Stimulated activated naive CD8-positive, alpha-beta T cell treated with anti-CD3 and anti-CD28 coated beads, Interleukin-15, Interleukin-2, amounts not matched to agents 100 ng/mL and 50 ng/mL, for 24 hours (primary cell): ENCODE measurements around the gene SEC63.
"Not testable (repeated sequence)": the region's sequence is repeated elsewhere in the genome, so short reads cannot be mapped to it uniquely, and the experiment has no call there.

Experiments
- H3K27ac Mint-ChIP-seq: one replicate; pipeline ENCODE4 v1.8.0; 2021; ENCODE audit warnings: mild to moderate bottlenecking, mixed read lengths
- H3K27me3 Mint-ChIP-seq: one replicate; pipeline ENCODE4 v1.8.0; 2021; ENCODE audit warnings: mixed read lengths
- H3K36me3 Mint-ChIP-seq: one replicate; pipeline ENCODE4 v1.8.0; 2021; ENCODE audit warnings: low read depth, mixed read lengths
- H3K4me1 Mint-ChIP-seq: one replicate; pipeline ENCODE4 v1.8.0; 2021; ENCODE audit warnings: low read depth, mixed read lengths
- H3K4me3 Mint-ChIP-seq: one replicate; pipeline ENCODE4 v1.8.0; 2021; ENCODE audit warnings: mild to moderate bottlenecking, mixed read lengths
- H3K9me3 Mint-ChIP-seq: one replicate; pipeline ENCODE4 v1.8.0; 2021; ENCODE audit warnings: mixed read lengths

SEC63 gene

GRCh38 chr6:107956586-107957307 is 1.3 kb downstream of the SEC63 start:
- H3K36me3 Mint-ChIP-seq, result peaks cover 27% of the 10 kb centered on the region
- peak overlapping the region; percentile 95 for H3K27ac Mint-ChIP-seq
- no peaks in the 10 kb centered on the region for H3K27me3 Mint-ChIP-seq
- H3K9me3 Mint-ChIP-seq, result no peaks in the 10 kb centered on the region
- peaks cover 49% of the 10 kb centered on the region for H3K4me1 Mint-ChIP-seq
- H3K4me3 Mint-ChIP-seq, result peak overlapping the region; percentile 93

GRCh38 chr6:107956181-107956580 is 1.8 kb downstream of the SEC63 start:
- H3K36me3 Mint-ChIP-seq, result peaks cover 27% of the 10 kb centered on the region
- H3K27ac Mint-ChIP-seq, result peak overlapping the region; percentile 95
- H3K4me3 Mint-ChIP-seq, result peak overlapping the region; percentile 93
- no peaks in the 10 kb centered on the region for H3K9me3 Mint-ChIP-seq
- H3K27me3 Mint-ChIP-seq, result no peaks in the 10 kb centered on the region
- peaks cover 50% of the 10 kb centered on the region for H3K4me1 Mint-ChIP-seq

- not testable (repeated sequence) for H3K27me3 Mint-ChIP-seq, H3K27ac Mint-ChIP-seq, H3K4me3 Mint-ChIP-seq, H3K9me3 Mint-ChIP-seq
- H3K4me1 Mint-ChIP-seq, result peaks cover 65% of the 10 kb centered on the region
- H3K36me3 Mint-ChIP-seq, result peaks cover 28% of the 10 kb centered on the region
Measured at GRCh38 chr6:107953858-107954414, 4.1 kb downstream of the SEC63 start.

- Mint-ChIP-seq H3K27me3 (no peaks in the 10 kb centered on the region), H3K36me3 (peaks cover 26% of the 10 kb centered on the region), H3K27ac (no peak overlapping the region), H3K4me3 (no peak overlapping the region), H3K4me1 (peaks cover 40% of the 10 kb centered on the region), H3K9me3 (no peaks in the 10 kb centered on the region)
Measured at GRCh38 chr6:107943626-107944439, 14.2 kb downstream of the SEC63 start.

- Mint-ChIP-seq H3K9me3 (no peaks in the 10 kb centered on the region), H3K4me1 (peaks cover 25% of the 10 kb centered on the region), H3K4me3 (no peak overlapping the region), H3K27me3 (no peaks in the 10 kb centered on the region), H3K36me3 (peaks cover 31% of the 10 kb centered on the region), H3K27ac (no peak overlapping the region)
Measured at GRCh38 chr6:107942142-107942541, 15.9 kb downstream of the SEC63 start.

- Mint-ChIP-seq H3K36me3 (peaks cover 31% of the 10 kb centered on the region), H3K4me3 (no peak overlapping the region), H3K9me3 (no peaks in the 10 kb centered on the region), H3K4me1 (peaks cover 25% of the 10 kb centered on the region), H3K27ac (no peak overlapping the region), H3K27me3 (no peaks in the 10 kb centered on the region)
Measured at GRCh38 chr6:107941627-107942026, 16.4 kb downstream of the SEC63 start.

- Mint-ChIP-seq H3K27ac (no peak overlapping the region), H3K4me3 (no peak overlapping the region), H3K4me1 (peaks cover 24% of the 10 kb centered on the region), H3K36me3 (peaks cover 33% of the 10 kb centered on the region), H3K9me3 (no peaks in the 10 kb centered on the region), H3K27me3 (no peaks in the 10 kb centered on the region)
Measured at GRCh38 chr6:107941199-107941598, 16.8 kb downstream of the SEC63 start.

GRCh38 chr6:107936910-107937292 is 21.1 kb downstream of the SEC63 start:
- peaks cover 46% of the 10 kb centered on the region for H3K36me3 Mint-ChIP-seq
- H3K4me1 Mint-ChIP-seq, result peaks cover 14% of the 10 kb centered on the region
- H3K27ac Mint-ChIP-seq, H3K27me3 Mint-ChIP-seq, H3K9me3 Mint-ChIP-seq, H3K4me3 Mint-ChIP-seq: not testable (repeated sequence)

- Mint-ChIP-seq H3K27ac (no peak overlapping the region), H3K4me3 (no peak overlapping the region), H3K9me3 (no peaks in the 10 kb centered on the region), H3K4me1 (peaks cover 16% of the 10 kb centered on the region), H3K36me3 (peaks cover 47% of the 10 kb centered on the region), H3K27me3 (no peaks in the 10 kb centered on the region)
Measured at GRCh38 chr6:107936162-107936909, 21.7 kb downstream of the SEC63 start.

- not testable (repeated sequence) for H3K27me3 Mint-ChIP-seq, H3K27ac Mint-ChIP-seq, H3K9me3 Mint-ChIP-seq, H3K4me3 Mint-ChIP-seq
- peaks cover 45% of the 10 kb centered on the region for H3K36me3 Mint-ChIP-seq
- peaks cover 21% of the 10 kb centered on the region for H3K4me1 Mint-ChIP-seq
Measured at GRCh38 chr6:107934229-107934628, 23.8 kb downstream of the SEC63 start.

- Mint-ChIP-seq H3K36me3 (peaks cover 52% of the 10 kb centered on the region), H3K9me3 (no peaks in the 10 kb centered on the region), H3K27me3 (no peaks in the 10 kb centered on the region), H3K4me1 (peaks cover 21% of the 10 kb centered on the region), H3K4me3 (no peak overlapping the region), H3K27ac (no peak overlapping the region)
Measured at GRCh38 chr6:107932580-107932979, 25.4 kb downstream of the SEC63 start.

GRCh38 chr6:107931894-107932293 is 26.1 kb downstream of the SEC63 start:
- no peak overlapping the region for H3K27ac Mint-ChIP-seq
- H3K4me3 Mint-ChIP-seq, result no peak overlapping the region
- H3K36me3 Mint-ChIP-seq, result peaks cover 48% of the 10 kb centered on the region
- H3K27me3 Mint-ChIP-seq, result no peaks in the 10 kb centered on the region
- peaks cover 21% of the 10 kb centered on the region for H3K4me1 Mint-ChIP-seq
- H3K9me3 Mint-ChIP-seq, result no peaks in the 10 kb centered on the region

- Mint-ChIP-seq H3K27ac (no peak overlapping the region), H3K36me3 (peaks cover 48% of the 10 kb centered on the region), H3K9me3 (no peaks in the 10 kb centered on the region), H3K4me3 (no peak overlapping the region), H3K4me1 (peaks cover 16% of the 10 kb centered on the region), H3K27me3 (no peaks in the 10 kb centered on the region)
Measured at GRCh38 chr6:107928984-107929383, 29.0 kb downstream of the SEC63 start.

- H3K27me3 Mint-ChIP-seq, H3K9me3 Mint-ChIP-seq, H3K4me3 Mint-ChIP-seq, H3K27ac Mint-ChIP-seq, H3K4me1 Mint-ChIP-seq: not testable (repeated sequence)
- peaks cover 46% of the 10 kb centered on the region for H3K36me3 Mint-ChIP-seq
Measured at GRCh38 chr6:107926697-107927544, 31.1 kb downstream of the SEC63 start.
